Measurements from ENCODE around the gene FBXL7. TPM values are rescaled to one million over a fixed set of nuclear protein-coding genes. Genes with fewer than 3 reads are reported as not detected.

FBXL7 gene
- polyA plus RNA-seq, 3 donors, result not detected

- no peak for DNase-seq
- H3K4me2 ChIP-seq (replicated peaks; ENCODE audit: extremely low read depth, low read length, poor library complexity, severe bottlenecking), result no peak overlapping the region
- peaks cover 0 to 22% (median 4%) of the 10 kb centered on the region in 7 donors for H3K9me3 Mint-ChIP-seq
- no peaks in the 10 kb centered on the region for H3K36me3 Mint-ChIP-seq
- no peaks in the 10 kb centered on the region for H3K27me3 ChIP-seq (ENCODE audit: control insufficient read depth in 2 of 2, insufficient read depth in 2 of 2, low read length in 2 of 2)
- no CpG with 5 or more reads among the region's 1 CpG for WGBS (ENCODE audit: insufficient coverage)
- no peak for TF ChIP-seq CTCF (IDR thresholded peaks at IDR 0.05)
- no peak overlapping the region for H3K27ac ChIP-seq (ENCODE audit: low read depth in 1 of 2, low read length in 2 of 2)
- no peak overlapping the region for H2AFZ ChIP-seq (ENCODE audit: insufficient read depth, low read depth, low read length, poor library complexity, severe bottlenecking)
- H3K9me3 ChIP-seq (replicated peaks in 1 of 2; ENCODE audit: control insufficient read depth in 1 of 2, insufficient read depth in 1 of 2, low read length in 2 of 2), result peaks cover 7 to 32% of the 10 kb centered on the region in 2 donors
- H3K4me3 Mint-ChIP-seq, result no peak overlapping the region
- no peaks in the 10 kb centered on the region for H3K27me3 Mint-ChIP-seq (ENCODE audit: low read depth in 3 of 3)
- no peak overlapping the region for H3K27ac Mint-ChIP-seq
- H3K4me1 ChIP-seq (ENCODE audit: control insufficient read depth in 1 of 2, insufficient read depth in 2 of 2, low read length in 2 of 2), result no peaks in the 10 kb centered on the region
- no peaks in the 10 kb centered on the region for H3K4me1 Mint-ChIP-seq
- no peaks in the 10 kb centered on the region for H3K79me2 ChIP-seq (ENCODE audit: insufficient read depth, low read length)
- no peaks in the 10 kb centered on the region for H3K36me3 ChIP-seq (replicated peaks in 1 of 2; ENCODE audit: control insufficient read depth in 1 of 2, insufficient read depth in 2 of 2, low read length in 2 of 2)
- H3K9ac ChIP-seq (ENCODE audit: insufficient read depth, low read length, poor library complexity, severe bottlenecking), result no peak overlapping the region
- intact Hi-C loops (cut with micrococcal nuclease), result no loop called here
- no peak overlapping the region for H3K4me3 ChIP-seq (replicated peaks in 1 of 3; ENCODE audit: low read depth in 2 of 3, low read length in 3 of 3)
- no peaks in the 10 kb centered on the region for H4K20me1 ChIP-seq (ENCODE audit: insufficient read depth, low read length)
Observed at GRCh38 chr5:15654779-15655178, 154.8 kb downstream of the FBXL7 start.

GRCh38 chr5:15655683-15656082 lies 155.7 kb downstream of the FBXL7 start:
- H3K9ac ChIP-seq (ENCODE audit: insufficient read depth, low read length, poor library complexity, severe bottlenecking), result no peak overlapping the region
- no peak for DNase-seq
- no peak overlapping the region for H2AFZ ChIP-seq (ENCODE audit: insufficient read depth, low read depth, low read length, poor library complexity, severe bottlenecking)
- H3K4me1 ChIP-seq (ENCODE audit: control insufficient read depth in 1 of 2, insufficient read depth in 2 of 2, low read length in 2 of 2), result no peaks in the 10 kb centered on the region
- H3K27me3 Mint-ChIP-seq (ENCODE audit: low read depth in 3 of 3), result no peaks in the 10 kb centered on the region
- no CpG with 5 or more reads among the region's 4 CpGs for WGBS (ENCODE audit: insufficient coverage)
- no peak overlapping the region for H3K4me2 ChIP-seq (replicated peaks; ENCODE audit: extremely low read depth, low read length, poor library complexity, severe bottlenecking)
- no peak overlapping the region for H3K4me3 ChIP-seq (replicated peaks in 1 of 3; ENCODE audit: low read depth in 2 of 3, low read length in 3 of 3)
- no peak overlapping the region for H3K27ac ChIP-seq (ENCODE audit: low read depth in 1 of 2, low read length in 2 of 2)
- no peaks in the 10 kb centered on the region for H4K20me1 ChIP-seq (ENCODE audit: insufficient read depth, low read length)
- no peak for TF ChIP-seq CTCF (IDR thresholded peaks at IDR 0.05)
- H3K36me3 ChIP-seq (replicated peaks in 1 of 2; ENCODE audit: control insufficient read depth in 1 of 2, insufficient read depth in 2 of 2, low read length in 2 of 2), result no peaks in the 10 kb centered on the region
- peaks cover 7 to 24% of the 10 kb centered on the region in 2 donors for H3K9me3 ChIP-seq (replicated peaks in 1 of 2; ENCODE audit: control insufficient read depth in 1 of 2, insufficient read depth in 1 of 2, low read length in 2 of 2)
- no peaks in the 10 kb centered on the region for H3K79me2 ChIP-seq (ENCODE audit: insufficient read depth, low read length)
- H3K36me3 Mint-ChIP-seq, result no peaks in the 10 kb centered on the region
- intact Hi-C loops (cut with micrococcal nuclease), result no loop called here
- no peak overlapping the region for H3K27ac Mint-ChIP-seq
- H3K9me3 Mint-ChIP-seq, result peaks cover 0 to 19% (median 4%) of the 10 kb centered on the region in 7 donors
- H3K4me1 Mint-ChIP-seq, result no peaks in the 10 kb centered on the region
- H3K27me3 ChIP-seq (ENCODE audit: control insufficient read depth in 2 of 2, insufficient read depth in 2 of 2, low read length in 2 of 2), result no peaks in the 10 kb centered on the region
- H3K4me3 Mint-ChIP-seq, result no peak overlapping the region

Measured in CD14-positive monocyte (primary cell).